A549 (cell line): ENCODE data around the gene C14orf132. TPM values are rescaled to one million over a fixed set of nuclear protein-coding genes. Genes with fewer than 3 reads are reported as not detected.

Experiments used
- ATAC-seq, 2 experiments: fragments of 200-7000 bp in 1 of 2; fragments of >200 bp in 1 of 2; cut with Nextera tagmentation in 1 of 2; cut with Tn5 transposase in 1 of 2; 3 replicates each; pipeline versions ENCODE4 v1.8.0 to v1.9.1; 2018 to 2020; ENCODE audit warnings: mild to moderate bottlenecking in 1 of 2, moderate library complexity in 1 of 2
- CTCF ChIA-PET: fragments of 300-600 bp; sonication (Branson Sonifier 250); formaldehyde crosslinking; extraction: SDS; loops from one replicate; lab custom pipeline; 2021; ENCODE audit warnings: antibody characterized with exemption, inconsistent platforms; lab: Yijun Ruan, JAX
- POLR2A ChIA-PET: fragments of 350-600 bp; formaldehyde crosslinking; extraction: SDS; loops from one replicate; lab custom pipeline; 2021; ENCODE audit warnings: antibody characterized with exemption, inconsistent platforms; lab: Yijun Ruan, JAX
- DNase-seq, 2 experiments: peaks; one replicate each; pipeline versions ENCODE4 v3.0.0 to v3.0.0-alpha.2; 2011 to 2016; ENCODE audit warnings: low read depth in 1 of 2, low spot score in 1 of 2
- FAIRE-seq: peaks from 2 replicates; lab custom pipeline; 2011; peaks lifted over from hg19 to GRCh38; lab: Jason Lieb, UNC
- H3K27ac ChIP-seq, 2 experiments: fragments of >200 bp; sonication (Bioruptor Twin); formaldehyde crosslinking; 3 replicates each; pipeline ENCODE4 v1.5.1; 2016 to 2017
- H3K4me1 ChIP-seq: fragments of >200 bp; sonication (Bioruptor Twin); formaldehyde crosslinking; 3 replicates; pipeline ENCODE4 v1.6.1; 2016
- H3K4me2 ChIP-seq: fragments of >200 bp; sonication (Bioruptor Twin); formaldehyde crosslinking; 3 replicates; pipeline ENCODE4 v1.6.1; 2016
- H3K4me3 ChIP-seq: fragments of >200 bp; sonication (Bioruptor Twin); formaldehyde crosslinking; 3 replicates; pipeline ENCODE4 v1.5.1; 2016
- H3K9me3 ChIP-seq: fragments of >200 bp; sonication (Bioruptor Twin); formaldehyde crosslinking; 3 replicates; pipeline ENCODE4 v1.6.1; 2016
- BHLHE40 ChIP-seq: IDR thresholded peaks from 2 replicates; pipeline ENCODE4 v1.6.1; 2012; ENCODE audit warnings: low read depth, low read length, inconsistent platforms
- CHD2 ChIP-seq: fragments of 150-350 bp; IDR thresholded peaks from 2 replicates; pipeline ENCODE4 v1.6.1; 2014; ENCODE audit warnings: low read length; ENCODE audit not compliant: partially characterized antibody
- EHF ChIP-seq: fragments of 250-450 bp; sonication (Bioruptor Pico); IDR thresholded peaks from 2 replicates; pipeline ENCODE4 v1.5.0; 2020; ENCODE audit warnings: mild to moderate bottlenecking
- EP300 ChIP-seq, 2 experiments: fragments of >200 bp; sonication (Bioruptor Twin); formaldehyde crosslinking; IDR thresholded peaks; 2 replicates in 1 of 2; 3 replicates in 1 of 2; pipeline ENCODE4 v1.6.1; 2016 to 2017
- FOSB ChIP-seq: fragments of 250-450 bp; sonication (Bioruptor Pico); IDR thresholded peaks from 2 replicates; pipeline ENCODE4 v1.5.0; 2020; ENCODE audit warnings: mild to moderate bottlenecking, moderate library complexity
- FOSL2 ChIP-seq, 2 experiments: fragments of 450-650 bp in 1 of 2; fragments of >200 bp in 1 of 2; sonication (Bioruptor Twin) in 1 of 2; formaldehyde crosslinking; IDR thresholded peaks; 2 replicates each; pipeline versions ENCODE4 v1.5.0 to v1.6.1; 2016 to 2020; ENCODE audit warnings: mild to moderate bottlenecking in 1 of 2, moderate library complexity in 1 of 2
- GATA3 ChIP-seq: IDR thresholded peaks from 2 replicates; pipeline ENCODE4 v1.6.1; 2012; ENCODE audit warnings: borderline replicate concordance
- HDAC2 ChIP-seq: fragments of 200-600 bp; sonication (generic); IDR thresholded peaks from 2 replicates; pipeline ENCODE4 v1.6.1; 2016
- HMGXB4 ChIP-seq: fragments of 250-450 bp; sonication (Bioruptor Pico); IDR thresholded peaks from 2 replicates; pipeline ENCODE4 v1.5.0; 2021; ENCODE audit warnings: mild to moderate bottlenecking, moderate library complexity, borderline replicate concordance
- KDM5A ChIP-seq: fragments of 200-600 bp; sonication (generic); IDR thresholded peaks from 2 replicates; pipeline ENCODE4 v1.6.1; 2016; ENCODE audit warnings: antibody characterized with exemption, mild to moderate bottlenecking
- NPAS2 ChIP-seq: fragments of 250-450 bp; sonication (Bioruptor Pico); IDR thresholded peaks from 2 replicates; pipeline ENCODE4 v1.8.0; 2022; ENCODE audit warnings: mild to moderate bottlenecking, moderate library complexity, borderline replicate concordance
- NR3C1 ChIP-seq: fragments of >200 bp; sonication (Bioruptor Twin); formaldehyde crosslinking; IDR thresholded peaks from 3 replicates; pipeline ENCODE4 v1.6.1; 2017
- POLR2AphosphoS2 ChIP-seq: conservative IDR thresholded peaks from 2 replicates; pipeline ENCODE4 v1.6.1; 2012; ENCODE audit warnings: low read length, improper control_type of control experiment, inconsistent platforms
- RAD21 ChIP-seq, 2 experiments: fragments of >200 bp in 1 of 2; sonication (Bioruptor Twin) in 1 of 2; formaldehyde crosslinking in 1 of 2; IDR thresholded peaks in 1 of 2; conservative IDR thresholded peaks in 1 of 2; 2 replicates in 1 of 2; 3 replicates in 1 of 2; pipeline ENCODE4 v1.6.1; 2012 to 2018; ENCODE audit warnings: inconsistent platforms in 1 of 2
- REST ChIP-seq: fragments of 200-600 bp; sonication (generic); IDR thresholded peaks from 2 replicates; pipeline ENCODE4 v1.6.1; 2016; ENCODE audit warnings: antibody characterized with exemption, mild to moderate bottlenecking, moderate library complexity
- RFX5 ChIP-seq: fragments of 450-650 bp; IDR thresholded peaks from 2 replicates; pipeline ENCODE4 v1.7.1; 2014; ENCODE audit warnings: antibody characterized with exemption, mild to moderate bottlenecking, moderate library complexity
- TFCP2L1 ChIP-seq: fragments of 250-450 bp; sonication (Bioruptor Pico); IDR thresholded peaks from 2 replicates; pipeline ENCODE4 v1.5.0; 2021; ENCODE audit warnings: mild to moderate bottlenecking
- USF2 ChIP-seq: fragments of 450-650 bp; IDR thresholded peaks from 2 replicates; pipeline ENCODE4 v1.6.1; 2014; ENCODE audit warnings: antibody characterized with exemption
- ZSCAN20 ChIP-seq: fragments of 250-450 bp; sonication (Bioruptor Pico); IDR thresholded peaks from 2 replicates; pipeline ENCODE4 v1.8.0; 2022; ENCODE audit warnings: mild to moderate bottlenecking, moderate library complexity
- WGBS: methylation state at CpG from one replicate; pipeline ENCODE4 v1.1.6; 2017; ENCODE audit errors: missing lambda C conversion rate; 5-methylcytosine and 5-hydroxymethylcytosine counted together
- polyA plus RNA-seq, 4 experiments: library from polyadenylated mRNA; depleted of rRNA in 3 of 4; stranded (reverse); fragments of >200 nt; fragmentation: RNase III in 1 of 4; extraction: RNeasy Plus Mini Kit Qiagen cat#74134 plus additional on column Dnase treatment in 1 of 4; gene quantifications; 2 replicates in 3 of 4; 3 replicates in 1 of 4; pipeline ENCODE4 v1.2.3, GENCODE V29; 2011 to 2017
- TF ChIP-seq, protein P1 (sequence below): fragments of >200 bp; sonication (Bioruptor Twin); formaldehyde crosslinking; IDR thresholded peaks from 2 replicates; pipeline ENCODE4 v1.6.1; 2016
- TF ChIP-seq, protein P2 (sequence below): IDR thresholded peaks from 2 replicates; pipeline ENCODE4 v1.6.1; 2012

Gene C14orf132
- polyA plus RNA-seq, 2 of the 4 experiments (the other 2 are of a cell fraction) = 4.6 to 8.5 TPM

GRCh38 chr14:96125536-96125935 lies 86.4 kb downstream of the C14orf132 start:
- no peak for TF ChIP-seq KDM5A
- no peak for TF ChIP-seq GATA3
- TF ChIP-seq, protein P1, sequence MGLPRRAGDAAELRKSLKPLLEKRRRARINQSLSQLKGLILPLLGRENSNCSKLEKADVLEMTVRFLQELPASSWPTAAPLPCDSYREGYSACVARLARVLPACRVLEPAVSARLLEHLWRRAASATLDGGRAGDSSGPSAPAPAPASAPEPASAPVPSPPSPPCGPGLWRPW = no peak
- no peak for TF ChIP-seq NR3C1
- TF ChIP-seq ZSCAN20 (CRISPR knock-in tag) = no peak
- no peak for TF ChIP-seq CHD2
- TF ChIP-seq RAD21 (conservative IDR thresholded peaks at IDR 0.05 in 1 of 2, IDR thresholded peaks at IDR 0.05 in 1 of 2) = no peak
- TF ChIP-seq NPAS2 (CRISPR knock-in tag) = no peak
- TF ChIP-seq, protein P2, sequence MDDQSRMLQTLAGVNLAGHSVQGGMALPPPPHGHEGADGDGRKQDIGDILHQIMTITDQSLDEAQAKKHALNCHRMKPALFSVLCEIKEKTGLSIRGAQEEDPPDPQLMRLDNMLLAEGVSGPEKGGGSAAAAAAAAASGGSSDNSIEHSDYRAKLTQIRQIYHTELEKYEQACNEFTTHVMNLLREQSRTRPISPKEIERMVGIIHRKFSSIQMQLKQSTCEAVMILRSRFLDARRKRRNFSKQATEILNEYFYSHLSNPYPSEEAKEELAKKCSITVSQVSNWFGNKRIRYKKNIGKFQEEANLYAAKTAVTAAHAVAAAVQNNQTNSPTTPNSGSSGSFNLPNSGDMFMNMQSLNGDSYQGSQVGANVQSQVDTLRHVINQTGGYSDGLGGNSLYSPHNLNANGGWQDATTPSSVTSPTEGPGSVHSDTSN = no peak
- TF ChIP-seq USF2 = no peak
- TF ChIP-seq HMGXB4 = no peak
- no peak for TF ChIP-seq TFCP2L1 (CRISPR knock-in tag)
- no peak for TF ChIP-seq RFX5
- TF ChIP-seq EP300 (IDR thresholded peaks at IDR 0.05) = no peak
- no peak for TF ChIP-seq BHLHE40
- TF ChIP-seq HDAC2 = no peak
- TF ChIP-seq REST = no peak
- no peak for TF ChIP-seq FOSB (CRISPR knock-in tag)
- TF ChIP-seq FOSL2 (IDR thresholded peaks at IDR 0.05) = no peak
- TF ChIP-seq FOSL2 (CRISPR knock-in tag; IDR thresholded peaks at IDR 0.05) = no peak
- ATAC-seq (no peak), FAIRE-seq (no peak), DNase-seq (no peak)
- Histone ChIP-seq H3K4me1 (peaks cover 21% of the 10 kb centered on the region), H3K9me3 (no peaks in the 10 kb centered on the region), H3K27ac (0 out of 6 replicates have a peak overlapping the region, but pooled peaks of 1 of the 2 experiments have one; percentile 27), H3K4me3 (no peak overlapping the region), H3K4me2 (no peak overlapping the region)
- WGBS = 59% methylated on average over 3 of the region's 3 CpGs
- ChIA-PET CTCF (interaction anchor here (1.4 kb wide), 1 partner anchor 25 kb away, joined by 4 read pairs; no protein-coding TSS in a partner anchor), POLR2A (no interaction called here)

- H3K4me2 ChIP-seq = no peak overlapping the region
- POLR2A ChIA-PET = no interaction called here
- WGBS = 58% methylated on average over 7 of the region's 7 CpGs
- CTCF ChIA-PET = interaction anchor here (1.4 kb wide), 1 partner anchor 26 kb away, joined by 4 read pairs; no protein-coding TSS in a partner anchor
- no peak for ATAC-seq
- FAIRE-seq = no peak
- no peak for TF ChIP-seq POLR2AphosphoS2
- TF ChIP-seq BHLHE40 = no peak
- no peak for TF ChIP-seq EHF (CRISPR knock-in tag)
- H3K27ac ChIP-seq = peak overlapping the region in 1 of 2 experiments; percentile 55; a peak in 2 of 6 replicates
- peaks cover 24% of the 10 kb centered on the region for H3K4me1 ChIP-seq
- H3K9me3 ChIP-seq = no peaks in the 10 kb centered on the region
- DNase-seq = no peak
- H3K4me3 ChIP-seq = no peak overlapping the region
These were observed 87.2 kb downstream of the C14orf132 start for GRCh38 chr14:96126339-96126782.
